GM18505 (cell line): ENCODE results near the gene MSMO1.
"Not testable (repeated sequence)": the region's sequence is repeated elsewhere in the genome, so short reads cannot be mapped to it uniquely, and the experiment has no call there.

Experiments used
- ATAC-seq: cut with Tn5 transposase; IDR thresholded peaks from one replicate; pipeline ENCODE4 v1.9.1; 2021; ENCODE audit not compliant: unreplicated experiment
- POLR2A ChIP-seq: IDR thresholded peaks from 4 replicates; pipeline ENCODE4 v1.6.1; 2011; ENCODE audit warnings: borderline replicate concordance; ENCODE audit not compliant: insufficient read depth, insufficient read length; ENCODE audit errors: extremely low read depth

The MSMO1 gene

DNA sequence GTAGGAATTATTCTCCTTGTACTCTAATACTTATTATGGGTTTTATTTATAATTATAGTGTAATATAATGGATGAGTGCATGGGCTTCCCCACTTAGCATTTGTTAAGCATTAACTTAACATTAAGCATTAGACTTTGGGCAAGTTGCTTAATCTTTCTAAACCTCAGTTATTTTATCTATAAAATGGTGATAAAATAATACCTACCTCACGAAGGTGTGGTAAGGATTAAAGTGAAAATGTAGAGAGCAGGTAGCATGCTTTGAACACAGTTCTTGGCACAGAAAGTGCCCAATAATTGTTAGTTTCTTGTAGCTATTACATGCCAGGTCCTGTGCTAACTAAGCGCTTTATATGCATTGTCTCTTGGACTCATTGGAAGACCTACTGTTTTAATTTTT lies 2.6 kb downstream of the MSMO1 start:
- no peak for ATAC-seq
- TF ChIP-seq POLR2A, result no peak

DNA sequence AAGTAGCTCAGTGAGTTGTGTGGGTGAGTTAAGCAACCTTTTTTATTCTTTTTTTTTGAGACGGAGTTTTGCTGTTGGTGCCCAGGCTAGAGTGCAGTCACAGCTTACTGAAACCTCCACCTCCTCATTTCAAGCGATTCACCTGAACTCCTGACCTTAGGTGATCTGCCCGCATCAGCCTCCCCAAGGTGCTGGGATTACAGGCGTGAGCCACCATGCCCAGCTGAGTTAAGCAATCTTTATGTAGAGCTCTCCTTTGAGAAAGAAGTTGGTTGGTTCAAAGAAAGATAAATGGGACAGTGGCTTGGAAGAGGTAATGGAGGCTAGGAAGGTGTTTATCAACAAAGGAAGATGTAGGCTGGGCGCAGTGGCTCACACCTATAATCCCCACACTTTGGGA lies 3.2 kb downstream of the MSMO1 start:
- ATAC-seq, result no peak
- no peak for TF ChIP-seq POLR2A

DNA sequence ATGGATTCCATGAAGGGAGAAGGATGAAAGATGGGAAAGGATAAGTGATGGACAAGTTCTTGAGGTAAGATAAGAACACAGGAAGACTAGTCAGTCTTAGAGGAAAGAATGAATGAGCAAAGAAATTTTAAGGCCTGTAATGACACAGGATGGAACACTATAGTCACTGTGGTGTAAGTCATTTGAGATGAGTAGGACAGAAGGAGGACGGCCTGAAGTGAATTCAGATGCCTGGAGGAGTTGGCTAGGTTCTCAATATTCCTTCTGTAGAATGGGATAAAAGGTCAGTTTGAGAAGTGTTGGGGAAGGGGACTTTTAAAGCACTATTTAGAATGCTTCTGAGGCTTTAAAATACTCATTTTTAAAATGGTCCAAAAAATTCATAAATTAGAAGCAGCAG lies 3.9 kb downstream of the MSMO1 start:
- TF ChIP-seq POLR2A, result no peak
- ATAC-seq, result no peak

DNA sequence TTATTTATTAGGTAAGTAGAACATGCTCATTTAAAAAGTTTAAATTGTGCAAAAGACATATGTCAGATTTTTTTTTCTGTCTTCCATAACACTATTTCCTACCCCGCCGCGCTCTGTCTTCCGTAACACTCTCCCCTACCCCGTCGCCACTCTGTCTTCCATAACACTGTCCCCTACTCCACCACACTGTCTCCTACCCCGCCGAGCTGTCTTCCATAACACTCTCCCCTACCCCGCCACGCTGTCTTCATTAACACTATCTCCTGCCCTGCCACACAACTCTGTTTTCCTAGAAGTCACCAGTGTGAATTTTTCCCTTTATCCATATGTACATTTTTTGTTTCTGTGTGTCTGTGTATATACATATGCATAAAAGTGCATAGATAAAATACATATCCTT lies 4.4 kb downstream of the MSMO1 start:
- no peak for TF ChIP-seq POLR2A
- no peak for ATAC-seq

DNA sequence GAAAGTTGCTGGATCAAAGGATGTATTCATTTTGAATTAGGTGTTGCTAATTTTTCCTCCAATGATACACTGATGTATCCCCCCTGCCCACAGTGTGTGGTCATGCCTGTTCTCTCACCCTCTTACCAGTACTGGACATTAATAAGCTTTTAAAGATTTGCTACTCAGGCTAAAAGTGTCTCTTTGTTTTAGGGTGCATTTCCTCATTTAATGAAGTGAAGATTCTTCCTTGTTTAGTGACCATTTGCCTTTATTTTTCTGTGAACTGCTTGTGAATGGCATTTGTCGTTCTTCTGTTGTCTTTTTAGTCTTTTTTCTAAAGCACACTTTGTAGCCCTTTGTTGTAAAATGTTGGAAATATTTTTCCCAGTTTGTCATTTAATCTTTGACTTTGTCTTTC lies 5.0 kb downstream of the MSMO1 start:
- ATAC-seq, result no peak
- TF ChIP-seq POLR2A, result no peak

DNA sequence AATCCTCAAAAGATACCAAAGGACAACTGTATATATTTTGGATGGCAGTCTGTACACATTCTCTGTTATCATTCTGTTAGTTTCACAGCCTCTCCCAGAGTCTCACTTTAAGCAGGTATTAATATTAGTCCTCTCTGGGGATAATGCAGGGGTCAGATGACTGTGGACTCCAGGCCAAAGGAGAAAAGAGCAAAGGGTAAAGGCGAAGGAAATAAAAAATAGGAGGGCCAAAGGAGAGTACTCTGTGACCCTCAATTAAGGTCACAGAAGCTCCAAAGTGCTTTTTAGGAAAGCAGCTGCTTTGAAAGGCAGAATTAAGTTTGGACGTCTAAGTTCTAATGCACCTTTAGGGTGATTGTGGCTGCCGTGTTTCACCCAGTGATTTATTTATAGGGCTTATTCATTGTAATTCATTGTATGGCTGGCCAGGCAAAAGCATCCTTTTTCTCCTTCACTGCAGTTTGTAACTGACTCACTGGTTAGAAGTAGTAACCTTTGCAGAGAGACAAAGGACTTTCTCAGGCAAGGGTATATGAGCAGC lies 7.8 kb downstream of the MSMO1 start:
- ATAC-seq, result no peak
- no peak for TF ChIP-seq POLR2A

DNA sequence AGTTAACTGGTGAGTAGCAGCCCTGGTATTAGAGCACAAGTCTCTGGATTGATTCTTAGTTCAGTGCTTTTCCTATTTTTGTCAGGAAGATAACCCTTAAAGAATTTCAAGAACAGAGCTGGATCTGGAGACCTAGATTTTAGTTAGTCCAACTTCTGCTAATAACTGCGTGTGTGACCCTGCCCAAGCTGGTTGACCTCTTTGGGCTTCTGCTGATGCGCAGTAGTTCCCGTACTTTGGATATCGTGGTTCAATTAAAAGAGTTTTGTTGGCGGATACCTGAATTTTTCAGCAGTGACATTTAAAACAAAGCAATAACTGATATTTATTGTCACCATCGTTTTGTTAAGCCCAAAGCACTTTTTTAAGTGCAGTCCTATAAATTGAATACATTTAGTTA lies 9.3 kb downstream of the MSMO1 start:
- TF ChIP-seq POLR2A, result no peak
- ATAC-seq, result no peak

DNA sequence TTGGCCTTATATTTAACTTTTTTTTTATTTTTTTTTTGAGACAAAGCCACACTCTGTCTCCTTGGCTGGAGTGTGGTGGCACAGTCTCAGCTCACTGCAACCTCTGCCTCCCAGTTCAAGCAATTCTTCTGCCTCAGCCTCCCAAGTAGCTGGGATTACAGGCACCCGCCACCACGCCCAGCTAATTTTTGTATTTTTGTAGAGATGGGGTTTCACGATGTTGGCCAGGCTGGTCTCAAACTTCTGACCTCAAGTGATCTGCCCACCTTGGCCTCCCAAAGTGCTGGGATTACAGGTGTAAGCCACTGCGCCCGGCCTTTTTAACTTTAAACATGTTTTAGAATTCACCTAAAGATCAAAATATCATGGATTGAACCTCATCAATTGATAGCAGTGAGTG lies 14.9 kb downstream of the MSMO1 start:
- ATAC-seq, result not testable (repeated sequence)

DNA sequence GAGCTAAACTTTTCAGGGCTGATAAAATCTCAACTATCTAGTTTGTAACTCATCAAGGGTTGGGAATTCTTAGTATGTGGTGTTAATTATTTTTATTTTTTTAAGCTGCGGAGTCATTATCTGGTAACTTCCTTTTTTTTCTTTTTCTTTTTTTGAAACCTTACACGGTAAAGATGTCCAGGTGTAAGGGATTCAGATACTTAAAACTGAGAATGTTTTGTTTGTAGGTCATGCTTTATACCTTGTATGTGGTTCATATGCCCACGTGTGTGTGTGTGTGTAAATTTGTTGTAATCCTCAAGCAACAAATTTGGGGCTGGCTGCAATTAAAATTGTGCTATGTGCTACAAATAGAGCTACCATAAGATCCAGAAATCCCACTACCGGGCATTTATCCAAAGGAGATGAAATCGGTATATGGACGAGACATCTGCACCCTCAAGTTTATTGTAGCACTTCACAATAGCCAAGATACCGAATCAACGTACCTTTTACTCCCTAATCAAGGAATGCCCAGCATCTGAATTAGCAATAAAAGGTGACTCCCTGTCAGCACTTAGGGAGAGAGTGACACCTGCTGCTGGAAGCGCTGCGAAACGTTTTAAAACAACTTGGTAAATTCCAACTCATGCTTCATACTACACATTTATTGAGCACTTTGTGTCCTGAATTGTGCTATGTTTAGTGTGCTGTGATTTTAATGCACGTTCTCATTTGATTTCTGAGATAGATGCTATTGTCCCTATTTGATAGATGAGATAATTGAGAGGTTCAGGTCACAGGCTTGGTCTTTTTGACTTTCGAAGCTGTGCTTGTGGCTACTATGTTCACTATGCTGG lies 16.1 kb downstream of the MSMO1 start:
- no peak for ATAC-seq
- no peak for TF ChIP-seq POLR2A

DNA sequence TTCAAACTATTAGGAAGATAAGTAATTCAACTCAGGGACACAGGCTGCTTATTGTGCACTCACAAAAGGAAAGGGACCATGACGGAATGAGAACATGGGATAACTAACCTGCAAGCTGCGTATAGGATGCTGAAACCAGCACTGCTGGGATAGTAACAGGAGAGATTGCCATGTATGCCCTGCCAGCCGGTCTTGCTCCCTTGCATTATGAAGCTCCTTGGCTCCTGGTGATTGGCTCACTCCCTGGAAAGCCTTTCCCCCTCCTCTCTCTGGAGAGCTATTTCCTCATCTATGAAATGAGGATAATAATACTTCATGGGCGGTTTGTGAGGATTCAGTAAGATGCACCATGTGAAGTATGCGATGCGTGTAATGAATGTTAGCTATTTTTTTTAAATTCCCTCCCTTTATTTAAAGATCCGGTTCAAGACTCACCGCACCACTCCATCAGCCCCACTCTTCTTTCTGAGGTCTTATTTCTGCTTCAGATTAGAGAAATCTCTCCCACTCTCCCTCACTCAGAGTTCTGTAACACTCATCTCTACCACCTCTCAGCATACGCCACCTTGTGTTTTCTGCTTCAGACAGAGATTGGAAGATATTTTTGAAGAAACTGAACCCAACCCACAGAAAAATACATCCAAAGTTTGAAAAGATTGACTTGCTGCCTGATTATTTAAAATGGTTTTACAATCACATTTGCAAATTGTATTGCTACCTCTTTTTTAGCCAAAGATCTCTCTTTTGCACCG lies 18.4 kb downstream of the MSMO1 start:
- TF ChIP-seq POLR2A, result no peak
- ATAC-seq, result no peak

DNA sequence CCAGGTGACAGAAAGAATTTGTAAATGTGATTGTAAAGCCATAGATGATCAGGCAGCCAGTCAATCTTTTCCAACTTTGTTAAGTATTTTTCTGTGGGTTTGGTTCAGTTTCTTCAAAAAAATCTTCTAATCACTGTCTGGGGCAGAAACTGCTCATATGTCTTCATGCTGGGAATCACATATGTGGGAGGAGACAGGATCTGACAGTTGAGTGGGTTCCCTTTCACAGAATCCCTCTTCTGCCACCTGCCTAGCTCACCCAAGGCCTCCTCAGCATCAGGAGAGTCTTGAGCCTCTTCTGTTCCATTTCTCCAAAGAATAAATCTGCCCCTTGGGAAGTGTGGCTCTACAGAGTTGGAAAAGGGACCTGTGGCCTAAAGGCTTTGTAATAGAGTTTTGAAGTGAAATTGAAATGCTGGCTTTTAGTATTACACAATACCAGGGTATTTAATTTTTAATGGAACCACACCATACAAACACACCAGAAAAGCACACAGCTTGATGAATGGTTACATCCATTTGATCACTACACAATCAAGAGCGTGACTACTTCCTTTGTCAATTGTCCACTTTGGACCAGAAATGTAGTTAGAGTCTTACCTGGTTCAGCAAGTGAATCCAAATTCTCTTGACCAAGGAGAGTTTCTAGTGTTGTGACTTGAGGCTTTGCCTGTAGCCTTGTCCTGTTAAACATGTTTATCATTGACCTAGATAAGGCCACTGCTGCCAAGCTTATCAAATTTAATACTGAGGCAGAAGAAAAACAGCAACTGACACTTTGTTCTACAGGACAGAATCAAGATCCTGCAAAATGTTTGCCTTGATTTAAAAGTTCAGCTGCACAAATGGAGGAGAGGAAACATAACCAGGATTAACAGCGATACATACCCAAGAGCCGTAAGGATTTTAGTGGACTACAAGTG lies 20.4 kb downstream of the MSMO1 start:
- TF ChIP-seq POLR2A, result no peak
- ATAC-seq, result no peak

DNA sequence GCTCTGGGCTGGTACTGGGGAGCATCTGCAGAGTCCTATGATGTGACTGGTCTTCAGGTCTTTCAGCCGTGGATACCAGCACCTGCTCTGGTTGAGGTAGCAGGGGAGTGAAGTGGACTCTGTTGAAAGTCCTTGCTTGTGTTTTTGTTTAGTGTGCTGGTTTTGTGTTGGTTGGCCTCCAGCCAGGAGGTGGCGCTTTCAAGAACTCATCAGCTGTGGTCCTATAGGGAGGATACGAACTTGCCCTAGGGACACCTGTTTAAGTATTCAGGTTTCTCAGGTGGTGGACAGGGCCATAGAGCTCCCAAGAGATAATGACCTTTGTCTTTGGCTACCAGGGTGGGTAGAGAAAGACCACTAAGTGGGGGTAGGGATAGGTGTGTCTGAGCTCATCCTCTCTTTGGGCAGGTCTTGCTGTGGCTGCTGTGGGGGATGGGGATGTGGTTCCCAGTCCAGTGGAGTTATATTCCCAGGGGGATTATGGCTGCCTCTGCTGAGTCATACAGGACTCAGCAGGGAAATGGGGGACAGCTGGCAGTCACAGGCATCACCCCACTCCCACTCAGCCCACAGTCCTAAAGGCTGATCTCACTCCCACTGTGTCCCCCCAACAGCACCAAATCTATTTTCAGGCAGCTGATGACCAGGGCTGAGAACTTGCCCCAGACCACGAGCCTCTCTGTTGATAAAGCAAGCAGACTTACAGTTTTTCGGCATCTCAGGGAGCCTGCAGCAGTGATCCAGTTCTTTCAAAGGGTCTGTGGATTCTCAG lies 24.1 kb downstream of the MSMO1 start:
- no peak for TF ChIP-seq POLR2A
- ATAC-seq, result no peak
